SK-N-SH (cell line): Measurements from ENCODE around the gene SEC31B.

Source experiments
- EP300 ChIP-seq, 2 experiments: IDR thresholded peaks; 2 replicates each; pipeline versions ENCODE4 v1.4.0 to v1.6.1; 2012; ENCODE audit warnings: borderline replicate concordance in 1 of 2, low read depth in 1 of 2, low read length in 1 of 2
- SMC3 ChIP-seq: IDR thresholded peaks from 2 replicates; pipeline ENCODE4 v1.6.1; 2012; ENCODE audit warnings: low read depth, low read length, improper control_type of control experiment
- TAF1 ChIP-seq: IDR thresholded peaks from 2 replicates; pipeline ENCODE4 v1.6.1; 2012; ENCODE audit warnings: low read depth, mild to moderate bottlenecking, low read length, moderate library complexity, borderline replicate concordance
- YY1 ChIP-seq: IDR thresholded peaks from 2 replicates; pipeline ENCODE4 v1.4.0; 2012; ENCODE audit warnings: low read depth, mild to moderate bottlenecking
- TF ChIP-seq, protein P1 (sequence below): fragments of 150-350 bp; IDR thresholded peaks from 2 replicates; pipeline ENCODE4 v1.6.1; 2017; ENCODE audit warnings: antibody characterized with exemption, low read length, low read depth, borderline replicate concordance
- TF ChIP-seq, protein P2 (sequence below): fragments of 200-600 bp; sonication (generic); IDR thresholded peaks from 2 replicates; pipeline ENCODE4 v1.6.1; 2017; ENCODE audit warnings: antibody characterized with exemption, mild to moderate bottlenecking, moderate library complexity

DNA sequence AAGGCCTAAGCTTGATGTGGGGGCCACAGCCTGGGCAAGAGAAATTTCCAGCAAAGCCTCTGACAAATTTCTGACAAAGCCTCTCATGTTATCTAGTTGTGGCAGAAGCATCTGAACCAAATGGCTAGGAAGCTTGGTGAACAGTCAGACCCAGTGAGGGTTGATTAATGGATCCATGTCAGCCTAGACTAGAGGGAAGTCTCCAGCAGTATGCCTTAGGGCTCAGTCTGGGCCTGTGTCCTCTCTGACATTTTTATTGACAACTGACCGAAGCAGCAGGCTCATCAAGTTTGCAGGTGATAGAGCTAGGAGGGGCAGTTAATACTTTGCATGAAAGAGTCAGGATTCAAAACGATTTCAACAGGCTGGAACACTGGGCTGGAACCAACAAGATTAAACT is 41.3 kb upstream of the SEC31B start:
- TF ChIP-seq, protein P1, sequence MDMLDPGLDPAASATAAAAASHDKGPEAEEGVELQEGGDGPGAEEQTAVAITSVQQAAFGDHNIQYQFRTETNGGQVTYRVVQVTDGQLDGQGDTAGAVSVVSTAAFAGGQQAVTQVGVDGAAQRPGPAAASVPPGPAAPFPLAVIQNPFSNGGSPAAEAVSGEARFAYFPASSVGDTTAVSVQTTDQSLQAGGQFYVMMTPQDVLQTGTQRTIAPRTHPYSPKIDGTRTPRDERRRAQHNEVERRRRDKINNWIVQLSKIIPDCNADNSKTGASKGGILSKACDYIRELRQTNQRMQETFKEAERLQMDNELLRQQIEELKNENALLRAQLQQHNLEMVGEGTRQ, result no peak
- TF ChIP-seq, protein P2, sequence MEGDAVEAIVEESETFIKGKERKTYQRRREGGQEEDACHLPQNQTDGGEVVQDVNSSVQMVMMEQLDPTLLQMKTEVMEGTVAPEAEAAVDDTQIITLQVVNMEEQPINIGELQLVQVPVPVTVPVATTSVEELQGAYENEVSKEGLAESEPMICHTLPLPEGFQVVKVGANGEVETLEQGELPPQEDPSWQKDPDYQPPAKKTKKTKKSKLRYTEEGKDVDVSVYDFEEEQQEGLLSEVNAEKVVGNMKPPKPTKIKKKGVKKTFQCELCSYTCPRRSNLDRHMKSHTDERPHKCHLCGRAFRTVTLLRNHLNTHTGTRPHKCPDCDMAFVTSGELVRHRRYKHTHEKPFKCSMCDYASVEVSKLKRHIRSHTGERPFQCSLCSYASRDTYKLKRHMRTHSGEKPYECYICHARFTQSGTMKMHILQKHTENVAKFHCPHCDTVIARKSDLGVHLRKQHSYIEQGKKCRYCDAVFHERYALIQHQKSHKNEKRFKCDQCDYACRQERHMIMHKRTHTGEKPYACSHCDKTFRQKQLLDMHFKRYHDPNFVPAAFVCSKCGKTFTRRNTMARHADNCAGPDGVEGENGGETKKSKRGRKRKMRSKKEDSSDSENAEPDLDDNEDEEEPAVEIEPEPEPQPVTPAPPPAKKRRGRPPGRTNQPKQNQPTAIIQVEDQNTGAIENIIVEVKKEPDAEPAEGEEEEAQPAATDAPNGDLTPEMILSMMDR, result no peak
- no peak for TF ChIP-seq EP300 (IDR thresholded peaks at IDR 0.05; ENCODE audit: borderline replicate concordance in 1 of 2, low read depth in 1 of 2, low read length in 1 of 2)
- no peak for TF ChIP-seq TAF1
- no peak for TF ChIP-seq YY1
- TF ChIP-seq SMC3, result no peak
